HL-60 (cell line): ENCODE measurements around the gene DOCK1.

ENCODE experiments used
- CTCF ChIP-seq: IDR thresholded peaks from one replicate; pipeline ENCODE4 v1.5.1; 2011; ENCODE audit warnings: low read length, control low read depth, inconsistent platforms; ENCODE audit not compliant: insufficient read depth
- GABPA ChIP-seq: IDR thresholded peaks from 2 replicates; pipeline ENCODE4 v1.6.1; 2012; ENCODE audit warnings: low read depth
- POLR2AphosphoS5 ChIP-seq: IDR thresholded peaks from 2 replicates; pipeline ENCODE4 v1.6.1; 2012; ENCODE audit warnings: low read depth
- REST ChIP-seq: IDR thresholded peaks from 2 replicates; pipeline ENCODE4 v1.6.1; 2012; ENCODE audit warnings: low read depth; ENCODE audit not compliant: insufficient replicate concordance
- SPI1 ChIP-seq: IDR thresholded peaks from 2 replicates; pipeline ENCODE4 v1.6.1; 2012; ENCODE audit warnings: low read depth, mild to moderate bottlenecking, borderline replicate concordance

GRCh38 chr10:127081851-127082345, 176.7 kb downstream of the DOCK1 start:
- TF ChIP-seq CTCF (no peak), REST (no peak), POLR2AphosphoS5 (no peak), SPI1 (no peak), GABPA (no peak)
